ENCODE results near the gene INHBB.
A peak's percentile ranks its signal among the peaks of the same experiment; 100 is the strongest.

The INHBB gene

DNA sequence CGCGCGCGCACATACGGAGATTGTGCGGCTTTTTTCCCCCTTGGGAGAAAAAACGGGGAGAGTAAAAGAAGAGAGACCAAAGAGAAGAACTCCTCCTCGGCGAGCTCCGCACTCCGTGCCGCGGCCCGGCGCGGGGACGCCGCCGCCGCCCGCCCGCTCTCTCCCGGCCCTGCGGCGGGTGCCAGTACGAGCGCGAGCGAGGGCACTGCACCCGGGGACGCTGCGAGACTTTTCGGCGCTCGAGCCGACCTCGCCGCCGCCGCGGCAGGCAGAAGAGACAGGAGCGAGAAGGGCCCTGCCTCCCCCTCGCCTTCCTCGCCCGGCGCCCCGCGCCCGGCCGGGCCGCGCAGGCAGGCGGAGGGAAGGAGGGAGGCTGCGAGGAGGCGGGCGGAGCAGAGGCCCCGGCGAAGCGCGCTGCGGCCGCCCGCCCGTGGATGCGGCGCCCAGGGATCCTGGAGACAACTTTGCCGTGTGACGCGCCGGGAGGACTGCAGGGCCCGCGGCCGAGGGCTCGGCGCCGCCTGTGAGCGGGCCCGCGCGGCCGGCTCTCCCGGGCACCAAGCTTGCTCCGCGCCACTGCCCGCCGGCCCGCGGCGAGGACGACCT lies 857 bp upstream of the INHBB start:
- DNase-seq (ENCODE audit: low read depth) = no peak
- TF ChIP-seq, protein P1, sequence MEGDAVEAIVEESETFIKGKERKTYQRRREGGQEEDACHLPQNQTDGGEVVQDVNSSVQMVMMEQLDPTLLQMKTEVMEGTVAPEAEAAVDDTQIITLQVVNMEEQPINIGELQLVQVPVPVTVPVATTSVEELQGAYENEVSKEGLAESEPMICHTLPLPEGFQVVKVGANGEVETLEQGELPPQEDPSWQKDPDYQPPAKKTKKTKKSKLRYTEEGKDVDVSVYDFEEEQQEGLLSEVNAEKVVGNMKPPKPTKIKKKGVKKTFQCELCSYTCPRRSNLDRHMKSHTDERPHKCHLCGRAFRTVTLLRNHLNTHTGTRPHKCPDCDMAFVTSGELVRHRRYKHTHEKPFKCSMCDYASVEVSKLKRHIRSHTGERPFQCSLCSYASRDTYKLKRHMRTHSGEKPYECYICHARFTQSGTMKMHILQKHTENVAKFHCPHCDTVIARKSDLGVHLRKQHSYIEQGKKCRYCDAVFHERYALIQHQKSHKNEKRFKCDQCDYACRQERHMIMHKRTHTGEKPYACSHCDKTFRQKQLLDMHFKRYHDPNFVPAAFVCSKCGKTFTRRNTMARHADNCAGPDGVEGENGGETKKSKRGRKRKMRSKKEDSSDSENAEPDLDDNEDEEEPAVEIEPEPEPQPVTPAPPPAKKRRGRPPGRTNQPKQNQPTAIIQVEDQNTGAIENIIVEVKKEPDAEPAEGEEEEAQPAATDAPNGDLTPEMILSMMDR (IDR thresholded peaks at IDR 0.05; ENCODE audit: control insufficient read depth, extremely low read depth, insufficient read depth) = no peak

DNA sequence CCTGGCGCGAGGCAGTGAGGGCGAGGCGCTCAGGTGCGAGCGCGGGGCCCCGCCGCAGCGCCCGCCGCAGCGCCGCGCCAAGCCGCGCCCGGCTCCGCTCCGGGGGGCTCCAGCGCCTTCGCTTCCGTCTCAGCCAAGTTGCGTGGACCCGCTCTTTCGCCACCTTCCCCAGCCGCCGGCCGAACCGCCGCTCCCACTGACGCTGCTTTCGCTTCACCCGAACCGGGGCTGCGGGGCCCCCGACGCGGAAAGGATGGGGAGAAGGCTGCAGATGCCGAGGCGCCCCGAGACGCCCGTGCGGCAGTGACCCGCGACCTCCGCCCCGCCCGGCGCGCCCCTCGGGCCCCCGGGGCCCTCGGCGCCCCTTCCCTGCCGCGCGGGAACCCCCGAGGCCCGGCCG lies 328 bp upstream of the INHBB start:
- no peak for DNase-seq (ENCODE audit: low read depth)
- TF ChIP-seq, protein P1 (IDR thresholded peaks at IDR 0.05; ENCODE audit: control insufficient read depth, extremely low read depth, insufficient read depth) = no peak
- peak overlapping the region; percentile 45 for H3K4me3 ChIP-seq (ENCODE audit: low read depth, low read length)

More for the DNA sequence above, 857 bp upstream of the INHBB start:
- H3K4me3 ChIP-seq (ENCODE audit: low read depth, low read length) = peak overlapping the region; percentile 42

DNA sequence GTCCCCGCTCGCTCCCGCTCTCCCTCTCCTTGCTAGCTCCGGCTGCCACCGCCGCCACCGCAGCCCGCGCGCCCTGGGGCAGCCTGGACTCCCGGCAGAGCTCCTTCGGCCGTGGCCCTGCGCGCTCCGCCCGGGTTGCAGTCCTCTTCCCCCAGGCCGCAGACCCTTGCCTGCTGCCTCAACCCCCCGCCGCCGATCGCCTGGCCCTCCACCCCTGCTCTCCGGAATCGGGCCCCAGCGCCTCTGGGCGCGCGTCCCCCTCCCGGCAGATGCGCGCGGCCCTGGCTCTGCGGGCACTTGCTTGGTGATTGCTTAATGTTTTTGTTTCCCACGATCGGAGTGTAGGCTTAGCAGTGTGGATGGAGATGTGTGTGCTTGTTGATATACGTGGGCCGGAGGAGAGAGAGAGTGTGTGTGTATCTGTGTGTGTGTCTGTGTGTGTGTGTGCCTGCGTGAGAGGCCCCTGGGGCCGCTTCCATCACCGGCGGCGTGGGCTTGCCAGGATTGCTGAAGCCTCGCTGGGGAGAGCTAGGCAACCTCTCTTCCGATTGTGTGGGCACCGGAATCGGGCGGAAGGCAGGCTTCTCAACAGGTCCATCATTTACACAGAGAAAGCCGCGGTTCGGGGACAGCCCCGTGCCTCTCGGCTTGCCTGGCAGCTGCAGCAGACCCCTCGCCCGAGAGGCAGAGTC lies 877 bp downstream of the INHBB start:
- peak overlapping the region; percentile 44 for H3K4me3 ChIP-seq (ENCODE audit: low read depth, low read length)
- no peak for DNase-seq (ENCODE audit: low read depth)
- TF ChIP-seq, protein P1 (IDR thresholded peaks at IDR 0.05; ENCODE audit: control insufficient read depth, extremely low read depth, insufficient read depth) = no peak

DNA sequence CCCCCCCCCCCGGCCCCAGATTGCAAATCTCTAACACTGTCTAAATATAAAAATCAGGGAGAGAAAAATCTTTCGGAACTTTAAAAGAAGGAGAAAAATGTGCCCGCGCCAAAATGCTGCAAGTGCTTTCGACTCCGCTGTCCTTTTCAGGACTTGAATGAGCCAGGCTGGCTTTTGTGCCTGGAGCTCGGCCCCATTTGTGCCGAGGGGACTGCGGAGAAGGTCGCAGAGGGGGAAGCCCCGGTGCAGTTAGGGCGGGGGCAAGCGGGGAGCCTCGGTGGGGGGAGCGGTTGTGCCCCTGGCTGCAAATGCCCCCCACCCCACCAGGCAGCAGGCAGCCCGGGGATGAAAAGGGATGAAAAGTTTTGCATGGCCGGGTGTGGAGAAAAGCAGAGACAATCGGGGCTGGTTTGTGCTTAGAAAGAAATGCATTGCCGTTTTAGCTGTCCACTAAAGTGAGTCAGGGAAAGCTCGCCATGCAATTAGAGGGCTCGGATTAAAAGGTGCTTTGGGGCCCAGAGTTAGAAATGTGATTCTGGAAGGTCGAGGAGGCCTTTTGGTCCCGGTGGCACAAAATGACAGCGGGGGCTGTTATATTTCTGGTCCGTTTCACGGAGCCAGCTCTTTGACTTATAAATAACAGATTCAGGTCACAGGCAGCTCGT lies 1.6 kb downstream of the INHBB start:
- peak overlapping the region; percentile 44 for H3K4me3 ChIP-seq (ENCODE audit: low read depth, low read length)
- no peak for DNase-seq (ENCODE audit: low read depth)
- TF ChIP-seq, protein P1 (IDR thresholded peaks at IDR 0.05; ENCODE audit: control insufficient read depth, extremely low read depth, insufficient read depth) = no peak

DNA sequence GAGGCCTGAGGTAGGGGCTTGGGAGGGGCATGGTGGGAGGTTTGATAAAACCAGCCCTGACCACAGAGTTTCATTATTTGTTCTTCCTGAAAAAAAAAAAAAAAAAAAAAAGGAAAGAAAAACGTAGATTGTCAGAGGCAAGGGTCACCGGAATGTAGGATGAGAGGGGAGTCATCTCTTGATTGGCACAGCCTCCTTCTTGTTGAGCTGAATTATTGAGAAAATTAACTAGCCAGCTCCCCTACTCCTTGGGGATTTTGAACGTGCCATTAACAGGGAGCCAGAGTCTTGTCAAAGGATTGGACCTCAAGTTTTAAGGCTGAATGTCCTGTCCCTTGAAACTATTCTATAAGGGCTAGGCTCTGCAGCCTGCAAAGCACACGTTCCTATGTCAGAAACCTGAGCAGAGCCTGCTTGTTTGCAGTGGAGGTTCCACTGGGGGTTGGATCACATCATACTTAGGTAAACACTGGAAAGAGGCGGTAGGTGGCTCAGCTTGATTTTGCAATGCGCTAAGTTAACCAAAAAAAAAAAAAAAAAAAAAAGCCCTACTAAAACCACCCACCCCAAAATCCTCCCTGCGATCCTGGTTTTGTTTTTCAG lies 2.3 kb downstream of the INHBB start:
- DNase-seq (ENCODE audit: low read depth) = peak; percentile 70
- TF ChIP-seq, protein P1 (IDR thresholded peaks at IDR 0.05; ENCODE audit: control insufficient read depth, extremely low read depth, insufficient read depth) = no peak
- peak overlapping the region; percentile 44; the same call in 1 of the 2 replicates for H3K4me3 ChIP-seq (ENCODE audit: low read depth, low read length)

DNA sequence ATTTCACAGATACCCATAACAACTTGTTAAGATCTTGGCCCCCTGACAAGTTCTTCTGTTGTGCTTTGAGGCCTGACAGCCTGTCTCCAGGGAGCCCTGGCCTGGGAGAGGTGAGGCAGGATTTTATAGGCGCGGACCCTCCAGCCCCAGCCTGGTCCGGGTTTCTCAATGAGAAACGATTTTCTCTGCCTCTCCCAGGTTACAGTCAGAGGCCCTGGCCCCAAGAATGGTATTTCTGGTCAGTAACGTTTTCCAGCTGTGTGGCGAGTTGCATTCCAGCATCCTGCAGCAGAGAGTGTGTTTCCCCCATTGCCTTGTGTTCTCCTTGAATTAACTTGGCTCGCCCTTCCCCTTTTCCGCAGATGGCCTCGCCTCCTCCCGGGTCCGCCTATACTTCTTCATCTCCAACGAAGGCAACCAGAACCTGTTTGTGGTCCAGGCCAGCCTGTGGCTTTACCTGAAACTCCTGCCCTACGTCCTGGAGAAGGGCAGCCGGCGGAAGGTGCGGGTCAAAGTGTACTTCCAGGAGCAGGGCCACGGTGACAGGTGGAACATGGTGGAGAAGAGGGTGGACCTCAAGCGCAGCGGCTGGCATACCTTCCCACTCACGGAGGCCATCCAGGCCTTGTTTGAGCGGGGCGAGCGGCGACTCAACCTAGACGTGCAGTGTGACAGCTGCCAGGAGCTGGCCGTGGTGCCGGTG lies 3.0 kb downstream of the INHBB start:
- H3K4me3 ChIP-seq (ENCODE audit: low read depth, low read length) = no peak overlapping the region
- TF ChIP-seq, protein P1 (IDR thresholded peaks at IDR 0.05; ENCODE audit: control insufficient read depth, extremely low read depth, insufficient read depth) = no peak
- no peak for DNase-seq (ENCODE audit: low read depth)

All from LNCaP clone FGC (cell line).